HCT116 (cell line): Measurements from ENCODE around the gene CD59.

ENCODE experiments used
- CTCF ChIP-seq, 3 experiments: fragments of 200-600 bp in 1 of 3; sonication (generic) in 1 of 3; IDR thresholded peaks in 2 of 3; conservative IDR thresholded peaks in 1 of 3; 2 replicates each; pipeline ENCODE4 v1.5.1; 2012 to 2017; ENCODE audit warnings: low read depth in 2 of 3, low read length in 2 of 3, antibody characterized with exemption in 1 of 3, borderline replicate concordance in 1 of 3, control low read depth in 1 of 3, mild to moderate bottlenecking in 1 of 3, mixed read lengths in 1 of 3, mixed run types in 1 of 3, moderate library complexity in 1 of 3; ENCODE audit not compliant: insufficient read depth in 1 of 3
- EGR1 ChIP-seq: IDR thresholded peaks from 2 replicates; pipeline ENCODE4 v1.6.1; 2012; ENCODE audit warnings: low read depth
- ELF1 ChIP-seq: IDR thresholded peaks from 2 replicates; pipeline ENCODE4 v1.6.1; 2012; ENCODE audit warnings: low read depth, borderline replicate concordance
- EZH2 ChIP-seq: fragments of 200-600 bp; sonication (generic); IDR thresholded peaks from 2 replicates; pipeline ENCODE4 v1.6.1; 2017; ENCODE audit warnings: antibody characterized with exemption, mixed run types
- EZH2phosphoT487 ChIP-seq: fragments of 200-600 bp; IDR thresholded peaks from 2 replicates; pipeline ENCODE4 v1.6.1; 2018; ENCODE audit warnings: antibody characterized with exemption, borderline replicate concordance
- MAX ChIP-seq: IDR thresholded peaks from 2 replicates; pipeline ENCODE4 v1.6.1; 2012
- POLR2A ChIP-seq: IDR thresholded peaks from 2 replicates; pipeline ENCODE4 v1.7.0; 2011; ENCODE audit warnings: borderline replicate concordance; ENCODE audit not compliant: insufficient read depth, insufficient read length; ENCODE audit errors: extremely low read depth
- POLR2AphosphoS5 ChIP-seq: IDR thresholded peaks from 2 replicates; pipeline ENCODE4 v1.6.1; 2011; ENCODE audit warnings: mild to moderate bottlenecking, low read depth, low read length, moderate library complexity
- REST ChIP-seq: IDR thresholded peaks from 2 replicates; pipeline ENCODE4 v1.6.1; 2012; ENCODE audit warnings: low read depth
- SP1 ChIP-seq: IDR thresholded peaks from 2 replicates; pipeline ENCODE4 v1.6.1; 2012; ENCODE audit warnings: low read depth
- TCF7L2 ChIP-seq: IDR thresholded peaks from 2 replicates; pipeline ENCODE4 v1.7.0; 2011; ENCODE audit warnings: borderline replicate concordance, inconsistent platforms; ENCODE audit not compliant: insufficient read depth, insufficient read length; ENCODE audit errors: extremely low read depth
- YY1 ChIP-seq: IDR thresholded peaks from 2 replicates; pipeline ENCODE4 v1.6.1; 2011; ENCODE audit warnings: low read length, low read depth, moderate library complexity, mild to moderate bottlenecking; ENCODE audit not compliant: insufficient replicate concordance; ENCODE audit errors: extremely low read depth
- ZBTB33 ChIP-seq: IDR thresholded peaks from 2 replicates; pipeline ENCODE4 v1.6.1; 2011; ENCODE audit warnings: mild to moderate bottlenecking, low read length, moderate library complexity; ENCODE audit not compliant: insufficient replicate concordance; ENCODE audit errors: extremely low read depth
- ZFX ChIP-seq: fragments of 450-650 bp; IDR thresholded peaks from 2 replicates; pipeline ENCODE4 v1.6.1; 2017

- TF ChIP-seq ZBTB33 (no peak), YY1 (no peak), EZH2phosphoT487 (no peak), POLR2A (no peak), EZH2 (no peak), CTCF (IDR thresholded peaks at IDR 0.05 in 2 of 3, conservative IDR thresholded peaks at IDR 0.05 in 1 of 3; ENCODE audit: borderline replicate concordance in 1 of 3, insufficient read depth in 1 of 3, low read depth in 2 of 3, low read length in 2 of 3) (no peak), SP1 (no peak), ELF1 (no peak), MAX (no peak), REST (no peak), POLR2AphosphoS5 (no peak), ZFX (no peak), TCF7L2 (no peak), EGR1 (no peak)
These were observed 67.8 kb downstream of the CD59 start for GRCh38 chr11:33668468-33668825.
